ENCODE measurements around the gene CD4.

The CD4 gene

DNA sequence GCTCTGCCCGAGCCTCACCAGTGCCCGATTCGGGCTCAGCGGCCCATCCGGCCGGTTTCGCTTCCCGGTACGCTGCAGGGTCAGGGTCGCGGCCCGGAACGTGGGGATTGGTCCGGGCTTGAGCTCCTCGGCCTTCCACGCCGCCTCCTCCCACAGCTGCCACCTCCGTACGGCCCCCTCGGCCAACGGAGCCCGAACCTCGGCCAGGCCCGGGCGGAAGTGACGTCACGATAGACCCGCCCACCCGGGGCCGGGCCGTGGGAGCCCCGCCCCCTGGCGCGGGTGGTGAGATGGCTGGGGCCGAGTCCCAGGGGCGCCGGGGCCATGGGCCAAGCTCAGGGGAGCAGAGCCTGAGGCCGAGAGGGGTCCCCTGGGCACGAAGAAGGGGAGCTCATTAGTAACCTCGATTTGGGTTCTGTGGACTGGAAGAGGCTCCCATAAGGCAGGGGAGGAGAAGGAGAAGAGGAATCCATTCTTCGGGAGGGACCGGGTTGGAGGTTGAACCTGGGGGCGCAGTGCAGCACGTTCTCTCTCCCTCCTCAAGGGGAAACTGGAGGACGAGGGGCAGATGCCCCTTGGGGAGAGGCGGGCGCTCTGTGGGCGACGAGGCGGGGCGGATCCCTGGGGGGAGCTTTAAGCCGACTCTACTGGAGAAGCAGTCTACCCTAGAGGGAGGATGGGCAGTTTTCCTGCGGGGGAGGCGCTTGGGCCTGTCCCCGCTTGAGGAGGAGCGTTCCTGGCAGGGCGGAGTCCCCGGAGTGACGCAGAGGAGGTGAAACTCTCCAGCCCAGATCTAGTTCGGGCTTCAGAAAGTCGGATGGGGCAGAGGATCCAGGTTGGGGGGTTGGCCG, 36.2 kb upstream of the CD4 start, which contains the start of gene MLF2 (continued):
- TF ChIP-seq ZNF26 (tag by site-specific recombination; IDR thresholded peaks at IDR 0.05) (no peak), ZNF157 (tag by site-specific recombination; IDR thresholded peaks at IDR 0.05) (no peak), ZNF426 (tag by site-specific recombination; IDR thresholded peaks at IDR 0.05) (no peak), ELK4 (IDR thresholded peaks at IDR 0.05; ENCODE audit: borderline replicate concordance, low read depth, low read length) (no peak; the same call in 1 of the 2 replicates), BCL6B (tag by site-specific recombination; IDR thresholded peaks at IDR 0.05) (no peak), GLIS2 (tag by site-specific recombination; IDR thresholded peaks at IDR 0.05) (peak; percentile 99), ZSCAN16 (tag by site-specific recombination; IDR thresholded peaks at IDR 0.05) (no peak), CTCF (tag by site-specific recombination; IDR thresholded peaks at IDR 0.05) (no peak; the same call in 1 of the 2 replicates), HIC1 (tag by site-specific recombination; IDR thresholded peaks at IDR 0.05) (peak; percentile 92), HOXC10 (CRISPR knock-in tag; IDR thresholded peaks at IDR 0.05) (no peak), ZNF561 (tag by site-specific recombination; IDR thresholded peaks at IDR 0.05; ENCODE audit: borderline replicate concordance) (peak; percentile 83; the same call in 1 of the 2 replicates), ZNF658 (tag by site-specific recombination; IDR thresholded peaks at IDR 0.05) (no peak), ZNF132 (tag by site-specific recombination; IDR thresholded peaks at IDR 0.05; ENCODE audit: borderline replicate concordance) (no peak), GLI2 (tag by site-specific recombination; IDR thresholded peaks at IDR 0.05; ENCODE audit: borderline replicate concordance, low read depth) (no peak), ZBTB21 (tag by site-specific recombination; IDR thresholded peaks at IDR 0.05) (peak; percentile 78), ZNF555 (tag by site-specific recombination; conservative IDR thresholded peaks at IDR 0.05) (no peak), ZBTB49 (tag by site-specific recombination; IDR thresholded peaks at IDR 0.05; ENCODE audit: low read depth) (peak; percentile 39; the same call in 1 of the 2 replicates), ZNF335 (tag by site-specific recombination; conservative IDR thresholded peaks at IDR 0.05) (peak; percentile 93), ZFP37 (tag by site-specific recombination; IDR thresholded peaks at IDR 0.05) (peak; percentile 79)
- TF ChIP-seq, protein P1, sequence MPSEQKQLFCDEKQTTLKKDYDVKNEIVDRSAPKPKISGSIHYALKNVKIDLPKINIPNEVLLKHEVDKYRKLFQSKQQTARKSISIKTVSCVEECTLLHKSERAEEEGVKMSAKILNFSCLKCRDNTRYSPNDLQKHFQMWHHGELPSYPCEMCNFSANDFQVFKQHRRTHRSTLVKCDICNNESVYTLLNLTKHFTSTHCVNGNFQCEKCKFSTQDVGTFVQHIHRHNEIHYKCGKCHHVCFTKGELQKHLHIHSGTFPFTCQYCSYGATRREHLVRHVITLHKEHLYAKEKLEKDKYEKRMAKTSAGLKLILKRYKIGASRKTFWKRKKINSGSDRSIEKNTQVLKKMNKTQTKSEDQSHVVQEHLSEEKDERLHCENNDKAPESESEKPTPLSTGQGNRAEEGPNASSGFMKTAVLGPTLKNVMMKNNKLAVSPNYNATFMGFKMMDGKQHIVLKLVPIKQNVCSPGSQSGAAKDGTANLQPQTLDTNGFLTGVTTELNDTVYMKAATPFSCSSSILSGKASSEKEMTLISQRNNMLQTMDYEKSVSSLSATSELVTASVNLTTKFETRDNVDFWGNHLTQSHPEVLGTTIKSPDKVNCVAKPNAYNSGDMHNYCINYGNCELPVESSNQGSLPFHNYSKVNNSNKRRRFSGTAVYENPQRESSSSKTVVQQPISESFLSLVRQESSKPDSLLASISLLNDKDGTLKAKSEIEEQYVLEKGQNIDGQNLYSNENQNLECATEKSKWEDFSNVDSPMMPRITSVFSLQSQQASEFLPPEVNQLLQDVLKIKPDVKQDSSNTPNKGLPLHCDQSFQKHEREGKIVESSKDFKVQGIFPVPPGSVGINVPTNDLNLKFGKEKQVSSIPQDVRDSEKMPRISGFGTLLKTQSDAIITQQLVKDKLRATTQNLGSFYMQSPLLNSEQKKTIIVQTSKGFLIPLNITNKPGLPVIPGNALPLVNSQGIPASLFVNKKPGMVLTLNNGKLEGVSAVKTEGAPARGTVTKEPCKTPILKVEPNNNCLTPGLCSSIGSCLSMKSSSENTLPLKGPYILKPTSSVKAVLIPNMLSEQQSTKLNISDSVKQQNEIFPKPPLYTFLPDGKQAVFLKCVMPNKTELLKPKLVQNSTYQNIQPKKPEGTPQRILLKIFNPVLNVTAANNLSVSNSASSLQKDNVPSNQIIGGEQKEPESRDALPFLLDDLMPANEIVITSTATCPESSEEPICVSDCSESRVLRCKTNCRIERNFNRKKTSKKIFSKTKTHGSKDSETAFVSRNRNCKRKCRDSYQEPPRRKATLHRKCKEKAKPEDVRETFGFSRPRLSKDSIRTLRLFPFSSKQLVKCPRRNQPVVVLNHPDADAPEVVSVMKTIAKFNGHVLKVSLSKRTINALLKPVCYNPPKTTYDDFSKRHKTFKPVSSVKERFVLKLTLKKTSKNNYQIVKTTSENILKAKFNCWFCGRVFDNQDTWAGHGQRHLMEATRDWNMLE (tag by site-specific recombination; conservative IDR thresholded peaks at IDR 0.05; ENCODE audit: low read depth): peak; percentile 36
